GM18505 (cell line): ENCODE measurements around the gene DYNLT1.
"Not testable (repeated sequence)": the region's sequence is repeated elsewhere in the genome, so short reads cannot be mapped to it uniquely, and the experiment has no call there.

ENCODE experiments used
- ATAC-seq: cut with Tn5 transposase; IDR thresholded peaks from one replicate; pipeline ENCODE4 v1.9.1; 2021; ENCODE audit not compliant: unreplicated experiment
- POLR2A ChIP-seq: IDR thresholded peaks from 4 replicates; pipeline ENCODE4 v1.6.1; 2011; ENCODE audit warnings: borderline replicate concordance; ENCODE audit not compliant: insufficient read depth, insufficient read length; ENCODE audit errors: extremely low read depth

DYNLT1 gene

DNA sequence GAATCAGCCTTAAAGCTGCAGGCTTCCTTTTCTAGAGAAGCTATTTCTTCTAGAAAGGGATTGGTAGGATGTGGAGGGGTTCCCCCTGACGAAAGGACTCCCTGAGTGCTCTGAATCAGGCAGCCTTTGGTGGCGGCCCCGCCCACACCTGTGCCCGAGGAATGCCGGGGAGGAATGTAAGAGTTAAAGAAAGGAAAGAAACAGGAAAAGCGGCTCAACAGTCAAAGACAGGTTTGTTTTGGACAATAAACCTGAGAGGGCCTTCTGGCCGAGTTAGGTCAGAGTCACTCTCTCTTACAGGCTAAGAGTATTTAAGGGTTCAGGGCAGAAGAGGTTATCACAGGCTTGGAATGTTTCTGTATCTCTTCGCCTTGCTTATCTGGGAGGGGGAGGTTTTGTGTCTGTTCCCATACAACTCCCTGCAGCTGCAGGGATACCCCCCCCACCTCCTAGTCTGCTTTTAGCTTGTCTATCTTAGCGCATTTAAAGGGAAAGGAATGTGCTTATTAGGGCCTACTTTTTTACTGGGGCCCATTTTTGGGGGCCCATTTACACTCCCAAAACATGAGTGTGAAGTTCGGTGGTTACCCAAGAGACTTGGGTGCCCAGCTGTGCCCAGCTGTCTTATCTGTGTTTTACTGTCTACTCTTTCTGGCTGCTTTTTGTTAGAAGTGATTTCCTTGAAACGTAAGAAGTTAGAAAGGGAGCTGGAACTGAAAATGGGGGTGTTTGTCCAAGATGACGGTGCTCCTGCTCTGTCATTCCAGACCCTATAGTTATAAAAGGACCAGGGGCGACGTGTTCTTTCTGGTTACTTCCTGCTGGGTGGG is 32.8 kb downstream of the DYNLT1 start:
- no peak for TF ChIP-seq POLR2A
- no peak for ATAC-seq

DNA sequence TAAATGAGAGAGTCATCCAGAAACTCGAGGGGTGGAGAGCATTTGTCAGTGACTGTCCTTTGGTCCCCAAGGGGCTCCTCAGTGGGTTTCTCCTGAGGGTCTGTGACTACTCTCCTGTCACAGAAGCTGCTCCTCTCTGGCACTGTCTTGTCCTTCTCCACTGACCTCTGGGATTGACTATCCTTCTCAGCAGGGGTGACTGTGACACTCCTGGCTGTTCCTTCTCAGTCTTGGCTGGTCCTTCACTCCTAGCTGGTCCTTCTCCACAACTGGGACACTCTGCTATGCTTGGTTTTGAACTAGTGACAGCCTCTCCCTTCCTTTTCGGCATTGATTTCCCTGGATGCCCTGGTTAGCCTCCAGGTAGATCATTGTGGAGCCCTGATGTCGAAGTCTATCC is 33.5 kb downstream of the DYNLT1 start:
- no peak for ATAC-seq
- TF ChIP-seq POLR2A, result no peak

DNA sequence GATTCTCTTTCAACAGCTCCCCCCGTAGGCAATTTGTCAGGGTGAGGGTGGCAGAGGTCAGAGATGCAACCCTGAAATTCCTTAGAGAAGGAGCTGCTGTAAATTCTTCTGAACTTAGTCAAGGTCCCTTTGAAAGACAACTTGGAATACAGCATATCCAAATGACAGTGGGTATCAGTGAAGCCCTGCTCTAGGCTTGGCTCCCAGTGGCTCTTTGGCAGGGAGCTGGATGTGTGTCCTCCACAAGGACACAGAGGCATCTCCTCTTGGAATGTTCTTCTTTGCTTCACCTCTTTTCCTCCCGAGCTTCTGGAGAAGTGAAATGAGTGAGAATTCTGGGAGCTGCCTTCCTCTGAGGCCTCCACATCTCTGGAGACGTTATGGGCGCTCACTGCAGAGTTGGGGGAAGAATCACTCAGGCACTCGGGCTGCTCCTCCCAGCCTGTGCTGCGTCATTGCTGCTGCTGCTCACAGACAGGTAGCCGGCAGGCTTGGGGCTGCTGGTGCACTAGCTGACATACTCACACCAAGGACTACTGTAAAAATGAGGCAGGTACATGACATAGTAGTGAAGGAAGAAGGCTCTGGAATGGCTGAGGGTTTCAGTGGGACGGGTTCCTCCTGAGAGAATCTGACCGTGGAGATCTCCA is 34.1 kb downstream of the DYNLT1 start:
- no peak for TF ChIP-seq POLR2A

DNA sequence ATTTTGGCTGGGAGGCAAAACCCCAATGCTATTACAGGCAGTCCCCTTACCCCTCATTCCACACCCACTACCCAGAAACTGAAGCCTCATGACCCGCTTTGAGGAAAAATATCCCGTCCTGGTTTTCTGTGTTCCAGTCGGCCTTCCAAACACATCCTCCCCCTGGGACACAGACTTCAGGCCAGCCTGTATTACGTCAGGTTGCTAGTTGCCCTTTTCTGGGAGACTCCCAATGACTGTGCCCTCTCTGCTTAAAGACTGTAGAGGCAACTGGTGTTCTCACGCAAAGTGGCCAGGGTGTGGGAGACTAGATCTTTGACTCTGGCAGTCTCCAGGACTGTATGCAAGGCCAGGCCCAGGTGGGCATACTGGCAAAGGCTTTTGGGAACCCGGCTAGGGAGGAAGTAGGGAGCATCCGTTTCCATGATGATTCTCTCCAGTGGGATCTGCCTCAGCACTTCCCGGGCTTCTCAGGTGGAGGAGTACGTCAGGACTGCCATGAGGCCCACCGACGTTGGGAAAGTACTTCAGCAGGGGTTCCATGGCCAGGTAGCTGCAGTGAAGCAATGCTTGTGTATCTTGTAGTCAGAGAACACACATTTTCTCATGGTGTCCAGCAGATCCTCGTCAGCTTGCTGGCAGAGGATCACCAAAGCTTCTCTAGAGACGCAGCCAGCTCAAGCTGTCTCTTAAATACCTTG is 34.9 kb downstream of the DYNLT1 start:
- TF ChIP-seq POLR2A, result no peak
- no peak for ATAC-seq

More for the DNA sequence above, 34.1 kb downstream of the DYNLT1 start:
- ATAC-seq, result no peak

DNA sequence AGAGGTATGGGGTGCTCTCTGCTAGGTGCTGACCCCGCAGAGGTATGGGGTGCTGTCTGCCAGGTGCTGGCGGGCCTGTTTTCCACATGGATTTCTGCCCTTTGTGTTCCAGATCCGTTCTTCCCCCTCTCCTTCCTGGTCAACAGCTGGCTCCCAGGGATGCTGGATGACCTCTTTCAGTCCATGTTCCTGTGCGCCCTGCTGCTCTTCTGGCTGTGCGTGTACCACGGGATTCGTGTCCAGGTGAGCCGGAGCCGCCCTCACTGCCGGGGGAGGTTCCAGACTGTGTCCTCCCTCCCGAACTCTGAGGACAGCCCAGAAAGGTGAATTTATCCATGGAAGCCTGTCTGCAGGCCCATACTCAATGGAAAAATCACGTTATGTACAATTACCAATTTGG is 36.3 kb downstream of the DYNLT1 start:
- ATAC-seq, result no peak
- TF ChIP-seq POLR2A, result no peak

DNA sequence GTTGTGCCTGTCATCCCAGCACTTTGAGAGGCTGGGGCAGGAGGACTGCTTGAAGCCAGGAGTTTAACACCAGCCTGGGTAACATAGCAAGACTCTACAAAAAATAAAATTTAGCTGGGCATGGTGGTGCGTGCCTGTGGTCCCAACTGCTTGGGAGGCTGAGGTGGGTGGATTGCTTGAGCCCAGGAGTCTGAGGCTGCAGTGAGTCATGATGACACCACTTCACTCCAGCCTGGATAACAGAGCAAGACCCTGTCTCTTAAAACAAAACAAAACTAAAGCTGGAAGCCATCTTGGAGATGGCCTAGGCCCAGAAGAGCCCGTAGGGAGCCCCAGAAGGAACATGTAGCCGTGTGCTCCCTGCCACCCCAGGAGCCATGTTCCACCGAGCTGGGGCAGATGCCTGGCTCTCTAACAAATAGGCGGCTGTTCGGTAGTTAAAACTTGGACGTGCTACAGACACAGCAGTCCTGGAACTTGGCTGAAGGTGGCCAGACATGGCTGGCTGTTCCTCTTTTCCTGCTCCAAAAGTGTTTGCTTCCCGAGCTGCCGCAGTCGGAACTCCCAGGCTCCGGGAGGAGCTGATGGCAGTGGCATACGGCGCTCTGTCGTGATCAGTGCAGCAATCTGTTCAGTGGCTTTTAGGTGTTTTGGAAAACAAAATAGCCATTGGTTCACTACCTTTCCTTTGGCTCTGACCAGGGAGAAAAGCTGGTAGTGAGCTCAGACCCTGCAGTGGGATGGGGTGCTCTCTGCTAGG is 37.0 kb downstream of the DYNLT1 start:
- ATAC-seq, result no peak
- no peak for TF ChIP-seq POLR2A

DNA sequence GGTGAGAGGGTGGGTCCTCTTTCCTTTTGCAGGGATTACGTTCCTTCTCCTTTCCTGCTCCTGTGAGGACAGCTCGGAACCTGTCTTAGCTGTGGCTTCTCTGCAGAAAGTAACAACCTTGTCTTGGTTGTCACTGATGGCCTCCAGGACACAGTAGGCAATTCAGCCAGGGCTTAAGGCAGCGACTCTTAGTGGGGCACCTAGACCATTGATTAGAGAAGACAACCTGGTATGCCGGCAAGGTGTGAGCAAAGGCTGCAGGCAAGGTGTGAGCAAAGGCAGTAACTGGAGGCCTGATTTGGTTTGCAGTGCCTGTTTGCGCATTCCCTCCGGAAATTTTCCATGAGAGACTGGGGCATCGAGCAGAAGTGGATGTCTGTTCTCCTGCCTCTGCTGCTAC is 37.6 kb downstream of the DYNLT1 start:
- no peak for ATAC-seq
- no peak for TF ChIP-seq POLR2A

DNA sequence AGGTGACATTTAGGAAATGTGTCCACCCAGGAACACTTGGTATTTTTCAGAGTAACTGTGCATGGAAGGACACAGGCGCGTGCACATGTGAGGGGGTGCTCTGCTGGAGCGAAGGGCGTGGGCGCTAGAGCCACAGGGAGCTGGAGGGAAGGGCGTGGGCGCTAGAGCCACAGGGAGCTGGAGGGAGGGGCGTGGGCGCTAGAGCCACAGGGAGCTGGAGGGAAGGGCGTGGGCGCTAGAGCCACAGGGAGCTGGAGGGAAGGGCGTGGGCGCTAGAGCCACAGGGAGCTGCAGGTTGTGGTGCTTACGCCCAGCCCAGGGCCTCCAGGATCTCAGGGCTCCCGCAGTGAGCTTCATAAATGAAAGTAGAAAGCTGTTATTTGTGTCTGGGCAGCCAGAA is 38.5 kb downstream of the DYNLT1 start:
- not testable (repeated sequence) for ATAC-seq

DNA sequence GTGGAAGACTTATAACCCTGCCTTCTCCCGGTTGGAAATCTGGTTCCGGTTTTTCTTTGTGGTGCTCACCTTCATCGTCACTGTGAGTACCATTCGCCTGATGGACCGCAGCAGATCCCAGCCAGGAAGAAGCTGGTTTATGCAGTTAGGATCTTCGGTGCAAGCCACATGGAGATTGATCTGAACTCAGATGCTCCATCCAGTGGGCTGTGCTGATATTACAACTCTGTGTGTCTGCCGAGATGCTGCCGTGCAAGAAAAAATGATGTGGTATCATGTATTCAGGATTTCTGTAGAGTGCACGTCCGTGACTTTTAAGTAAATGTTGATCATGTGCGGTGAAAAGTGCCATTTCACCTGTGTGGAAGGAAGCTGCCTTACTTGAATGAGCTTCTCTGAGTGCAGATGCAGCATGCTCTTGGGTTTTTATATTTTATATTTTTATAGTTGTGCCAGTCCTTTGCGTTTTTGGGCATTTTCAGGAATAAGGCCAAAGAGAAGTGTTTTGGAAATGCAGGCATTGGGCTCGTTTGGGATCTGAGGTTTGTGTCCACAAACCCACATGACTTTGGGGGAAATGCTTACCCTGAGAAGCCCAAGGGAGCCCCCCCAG is 39.2 kb downstream of the DYNLT1 start:
- ATAC-seq, result no peak
- no peak for TF ChIP-seq POLR2A

DNA sequence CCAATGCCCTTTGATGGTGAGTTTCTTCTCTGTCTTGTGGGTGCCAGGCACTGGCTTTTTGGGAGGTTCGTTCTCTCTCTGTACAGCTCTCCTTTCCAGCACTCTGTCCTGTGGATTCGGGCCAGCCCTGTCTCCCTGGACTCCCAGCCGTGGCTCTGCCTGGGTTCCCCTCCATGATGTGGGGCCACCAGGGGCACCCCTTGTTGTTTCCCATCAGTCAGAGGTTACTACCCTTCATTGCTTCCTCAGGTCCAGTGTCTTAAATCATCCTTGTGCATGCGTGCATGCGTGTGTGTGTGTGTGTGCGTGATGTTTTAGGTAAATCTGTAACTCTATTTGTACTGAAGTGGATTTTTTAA is 40.5 kb downstream of the DYNLT1 start:
- ATAC-seq, result no peak

DNA sequence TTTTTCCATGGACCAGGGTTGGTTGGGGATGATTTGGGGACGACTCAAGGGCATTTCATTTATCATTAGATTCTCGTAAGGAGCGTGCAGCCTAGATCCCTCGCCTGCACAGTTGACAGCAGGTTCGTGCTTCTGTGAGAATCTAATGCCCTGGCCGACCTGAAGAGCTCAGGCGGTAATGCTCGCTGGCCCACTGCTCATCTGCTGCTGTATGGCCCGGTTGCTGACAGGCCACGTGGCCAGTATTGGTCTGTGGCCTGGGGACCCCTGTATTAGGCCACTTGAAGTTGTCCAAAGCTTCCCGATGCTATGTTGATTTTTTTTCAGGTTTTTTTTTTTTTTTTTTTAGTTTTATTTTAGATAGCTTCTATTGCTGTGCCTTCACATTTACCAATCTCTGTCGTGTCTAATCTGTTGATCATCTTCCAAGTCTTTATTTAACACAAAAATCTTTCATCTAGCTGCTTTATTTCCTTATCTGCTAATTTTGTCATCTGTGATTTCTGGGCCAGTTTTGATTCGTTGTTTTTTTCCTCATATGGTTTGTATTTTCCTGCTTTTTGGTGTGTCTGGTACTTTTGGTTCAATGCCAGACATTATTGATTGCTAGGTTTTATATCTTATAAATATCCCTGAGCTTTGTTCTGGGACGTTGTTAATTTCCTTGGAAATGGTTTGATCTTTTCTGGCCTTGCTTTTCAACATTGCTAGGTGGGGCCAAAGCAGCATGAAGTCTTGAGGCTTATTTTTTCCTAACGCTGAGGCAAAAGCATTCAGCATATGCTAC is 41.1 kb downstream of the DYNLT1 start:
- ATAC-seq, result no peak
- TF ChIP-seq POLR2A, result no peak

More for the DNA sequence above, 40.5 kb downstream of the DYNLT1 start:
- TF ChIP-seq POLR2A, result no peak

DNA sequence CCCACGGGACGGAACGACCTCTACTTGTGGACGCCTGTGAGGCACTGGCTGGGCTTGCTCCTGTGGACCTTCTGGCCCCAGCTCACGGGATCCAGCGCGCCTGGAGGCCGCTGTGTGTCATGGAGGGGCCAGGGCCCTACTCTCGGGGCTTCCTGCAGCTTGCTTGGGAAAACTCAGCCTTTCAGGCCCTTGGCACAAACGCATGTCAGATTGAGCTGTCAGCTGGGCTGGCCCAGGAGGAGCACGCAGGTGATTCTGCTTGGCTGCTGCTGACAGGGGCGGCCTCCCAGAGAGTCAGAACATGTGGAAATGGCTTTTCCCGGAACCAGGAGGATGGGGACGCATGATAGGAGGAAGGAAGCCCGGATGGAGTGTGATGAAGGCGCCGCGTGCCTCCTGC is 44.9 kb downstream of the DYNLT1 start:
- ATAC-seq, result no peak
- no peak for TF ChIP-seq POLR2A
